ENCODE data around the gene RPS15A.

The RPS15A gene

DNA sequence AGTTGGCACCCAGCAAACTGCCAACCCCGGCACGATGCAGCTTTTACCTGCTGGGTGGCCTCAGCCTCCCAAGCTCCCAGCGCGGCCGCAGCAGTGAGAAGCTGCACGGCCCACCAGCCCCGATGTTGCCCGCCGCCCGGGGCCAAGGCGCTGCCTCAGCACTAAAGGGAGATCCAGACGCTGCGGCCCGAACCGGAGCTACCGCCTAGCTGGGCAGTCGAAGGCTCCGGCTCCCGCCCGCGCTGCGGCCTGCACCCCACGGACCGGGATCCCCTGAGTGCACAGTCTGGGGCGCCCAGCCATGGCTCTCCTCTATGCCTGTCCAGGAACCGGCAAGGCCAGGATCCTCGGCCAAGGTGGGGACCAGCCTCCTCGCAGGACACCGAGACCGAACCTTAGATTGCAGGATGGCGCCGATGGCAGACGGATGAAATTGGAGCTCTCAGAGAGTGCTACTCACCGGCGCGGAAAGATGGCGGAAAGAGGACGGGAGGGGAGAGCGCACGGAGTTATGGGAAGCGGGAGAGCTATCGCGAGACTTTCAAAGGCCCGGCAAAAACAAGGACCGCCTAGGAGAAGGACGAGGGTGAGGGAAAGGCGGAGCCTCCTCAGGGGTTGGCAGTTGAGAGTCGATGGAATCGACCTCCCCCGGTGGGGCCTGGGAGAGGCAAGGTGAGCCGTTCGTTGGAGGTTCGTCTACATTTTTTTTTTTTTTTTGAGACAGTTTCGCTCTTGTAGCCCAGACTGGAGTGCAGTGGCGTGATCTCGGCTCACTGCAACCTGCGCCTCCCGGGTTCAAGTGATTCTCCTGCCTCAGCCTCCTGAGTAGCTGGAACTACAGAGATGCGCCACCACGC lies at the start of gene RPS15A:
Gene RPS15A, minus strand, starts transcription at position 485 of the 857 bp plus-strand sequence. CDS start 1,221 bp downstream, outside the sequence.
- peak; percentile 98 for DNase-seq

DNA sequence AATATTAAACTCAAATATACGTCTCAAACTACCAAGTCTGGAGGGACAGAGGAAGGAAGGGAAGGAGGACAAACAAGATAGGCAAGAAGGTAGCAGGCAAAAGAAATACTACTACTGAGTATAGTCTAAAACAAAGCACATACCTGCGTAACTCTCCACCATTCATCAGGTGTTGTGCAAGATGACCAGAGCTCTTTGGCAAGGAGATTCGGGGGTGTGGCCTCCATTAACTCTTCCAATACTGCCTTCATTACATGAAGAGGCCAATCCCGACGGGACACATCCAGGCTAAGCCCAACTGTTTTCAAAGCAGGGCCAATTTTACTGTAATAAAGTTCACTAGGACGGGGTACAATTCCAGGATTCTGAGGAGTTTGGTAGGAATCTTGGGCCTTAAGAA lies 49.4 kb upstream of the RPS15A start:
- DNase-seq = no peak

DNA sequence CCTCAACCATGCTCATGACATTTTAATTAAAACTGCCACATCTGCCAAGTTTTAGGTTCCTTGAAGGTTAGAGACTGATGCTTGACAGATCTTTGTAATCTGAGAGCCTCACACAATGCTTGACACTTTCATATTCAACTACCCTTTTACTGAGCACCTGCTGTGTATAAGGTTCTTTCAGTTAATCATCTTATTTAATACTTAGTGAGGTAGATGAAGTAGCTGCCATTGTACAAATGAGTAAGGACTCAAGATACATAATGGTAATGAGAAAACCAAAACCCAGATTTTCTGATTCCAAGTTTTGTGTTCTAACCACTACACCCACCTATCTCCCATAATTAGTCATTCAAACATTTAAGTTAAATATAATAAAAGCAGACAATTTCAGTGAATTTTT lies 46.6 kb upstream of the RPS15A start:
- DNase-seq = no peak

DNA sequence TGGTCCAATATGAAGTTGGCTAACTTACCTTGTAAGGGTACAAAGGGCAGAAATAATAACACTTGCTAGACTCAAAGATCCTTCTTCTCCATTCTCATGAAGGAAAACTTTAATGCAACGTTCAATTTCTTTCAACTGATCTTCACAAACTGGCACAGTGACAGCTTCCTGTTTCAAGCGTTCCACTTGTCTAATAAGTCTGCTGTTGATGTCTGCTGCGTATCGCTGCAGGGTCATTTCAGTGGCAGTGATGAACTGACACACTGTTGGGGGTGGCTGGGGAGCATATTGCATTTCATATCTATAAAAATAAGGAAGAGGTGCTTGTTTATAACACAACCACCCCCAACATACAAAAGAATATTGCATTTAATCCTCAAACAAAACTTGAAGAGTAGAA lies 44.7 kb upstream of the RPS15A start:
- no peak for DNase-seq

DNA sequence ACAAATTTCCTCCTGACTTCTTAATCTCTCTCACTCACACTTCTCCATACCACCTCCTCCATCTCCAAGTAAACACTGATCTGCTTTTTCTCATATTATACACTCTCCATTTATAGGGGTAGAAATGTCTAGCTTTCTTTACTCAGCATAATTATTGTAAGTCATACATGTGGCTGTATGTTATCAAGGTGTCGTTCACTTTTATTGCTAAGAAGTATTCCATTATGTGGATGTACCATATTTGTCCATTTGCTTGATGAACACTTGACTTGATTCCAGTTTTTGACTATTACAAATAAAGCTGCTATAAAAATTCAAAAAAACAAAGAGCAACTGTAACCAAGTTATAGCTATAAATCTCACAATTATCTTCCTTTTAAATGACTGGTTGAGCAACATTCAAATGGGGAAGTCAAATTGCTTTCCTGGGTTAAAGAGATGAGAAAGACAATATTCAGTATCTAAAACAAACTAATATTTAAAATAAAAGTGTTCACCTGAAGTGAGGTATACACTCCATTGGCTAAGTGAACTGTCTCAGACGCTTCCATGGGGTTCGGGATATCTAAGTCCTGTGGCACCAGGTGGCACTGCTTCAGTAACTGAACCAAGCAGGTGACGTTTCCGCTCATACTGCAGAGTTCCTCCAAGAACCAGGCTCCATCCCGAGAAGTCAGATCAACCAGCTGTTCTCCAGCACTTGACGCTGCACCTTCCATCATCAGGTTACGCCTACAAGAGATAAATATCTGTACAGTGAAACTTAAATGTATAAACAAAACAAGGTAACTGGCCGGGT lies 43.8 kb upstream of the RPS15A start:
- DNase-seq = no peak

DNA sequence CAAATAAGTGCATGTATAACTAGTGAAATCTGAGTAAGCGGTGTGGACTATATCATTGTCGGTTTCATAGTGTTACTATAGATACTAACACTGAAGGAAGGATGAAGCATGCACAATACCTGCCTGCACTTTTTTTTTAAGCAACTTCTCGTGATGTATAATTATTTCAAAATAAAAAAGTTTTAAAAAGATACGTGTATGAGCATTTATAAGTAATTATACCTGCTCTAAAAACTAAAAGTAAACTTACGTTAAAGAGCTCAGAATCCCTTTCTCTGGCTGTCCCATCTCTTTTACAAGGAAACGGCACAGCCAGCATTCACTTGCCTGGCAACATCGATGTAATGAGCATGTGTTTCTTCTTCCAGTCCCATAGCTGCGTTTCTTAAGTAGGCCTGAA lies 42.5 kb upstream of the RPS15A start:
- no peak for DNase-seq

DNA sequence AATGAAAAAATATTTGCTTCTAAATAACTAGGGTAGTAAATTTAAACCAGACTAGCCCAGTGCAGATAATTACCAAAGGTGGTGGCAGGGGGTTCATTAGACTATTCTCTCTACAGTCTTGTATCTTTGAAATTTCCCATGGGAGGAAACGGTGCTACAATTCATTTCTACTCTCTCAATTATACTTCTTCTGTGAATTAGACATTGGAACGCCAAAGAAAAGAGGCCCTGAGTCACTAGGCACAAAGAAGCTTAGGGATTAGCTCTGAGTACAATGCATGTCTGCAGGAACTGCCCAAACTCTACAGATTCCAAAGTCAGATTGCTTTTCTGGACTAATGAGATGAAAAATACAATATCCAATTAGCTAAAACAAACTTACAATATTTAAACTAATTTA lies 41.9 kb upstream of the RPS15A start:
- DNase-seq = no peak

DNA sequence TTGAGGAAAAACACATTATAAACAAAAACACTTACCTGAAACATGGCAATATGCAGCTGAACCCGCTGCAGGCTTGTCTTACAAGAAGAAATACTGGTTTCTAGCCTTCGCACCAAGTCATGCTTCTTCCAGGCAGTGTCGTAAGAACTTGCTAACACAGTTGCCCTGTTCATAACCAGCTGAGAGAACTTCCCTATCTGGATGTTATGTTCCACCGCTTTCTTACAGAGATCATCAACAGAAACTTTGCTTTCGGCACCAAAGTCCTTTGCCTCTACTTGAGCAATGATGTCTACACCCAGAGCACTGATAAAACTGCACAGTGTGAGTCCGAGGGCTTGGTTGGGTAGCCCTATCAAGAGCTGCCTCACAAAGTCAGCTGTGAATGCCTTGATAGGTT lies 39.1 kb upstream of the RPS15A start:
- DNase-seq = no peak

DNA sequence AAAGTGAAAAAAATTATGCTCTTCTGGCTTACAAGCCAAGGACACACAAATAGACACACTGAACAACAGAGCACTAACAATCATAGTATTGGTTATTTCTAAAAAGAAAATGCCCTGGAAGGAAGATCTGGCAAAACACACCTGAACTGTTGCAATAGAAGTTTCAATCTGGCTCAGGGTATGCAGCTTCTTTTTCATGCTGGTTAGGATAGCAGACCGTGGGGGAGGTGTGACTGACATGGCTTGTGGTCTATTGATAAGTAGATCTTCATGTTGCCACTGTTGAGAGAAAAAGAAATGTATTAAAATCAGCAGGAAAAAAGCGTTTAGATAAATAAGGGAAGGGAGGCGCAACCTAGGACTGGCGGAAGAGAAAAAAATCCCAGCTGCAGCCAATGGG lies 37.8 kb upstream of the RPS15A start:
- DNase-seq = no peak

DNA sequence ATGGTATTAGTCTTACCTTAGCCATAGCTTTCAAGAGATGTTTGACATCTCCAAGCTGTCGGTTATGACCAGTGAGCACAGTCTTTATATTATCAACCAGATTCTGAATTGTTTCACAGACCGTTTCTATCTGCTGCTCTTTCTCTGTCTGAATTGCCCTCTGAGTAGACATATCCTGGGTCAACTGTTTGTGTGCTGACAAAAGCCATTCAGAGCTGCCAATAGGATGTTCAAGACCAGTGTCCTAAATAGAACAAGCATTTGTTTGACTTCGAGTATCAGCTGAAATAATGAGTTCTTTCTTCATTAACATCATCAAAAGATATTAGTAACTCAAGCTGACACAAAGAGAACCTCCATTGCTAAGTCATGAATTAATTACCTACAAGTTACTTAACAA lies 26.2 kb upstream of the RPS15A start:
- DNase-seq = no peak

DNA sequence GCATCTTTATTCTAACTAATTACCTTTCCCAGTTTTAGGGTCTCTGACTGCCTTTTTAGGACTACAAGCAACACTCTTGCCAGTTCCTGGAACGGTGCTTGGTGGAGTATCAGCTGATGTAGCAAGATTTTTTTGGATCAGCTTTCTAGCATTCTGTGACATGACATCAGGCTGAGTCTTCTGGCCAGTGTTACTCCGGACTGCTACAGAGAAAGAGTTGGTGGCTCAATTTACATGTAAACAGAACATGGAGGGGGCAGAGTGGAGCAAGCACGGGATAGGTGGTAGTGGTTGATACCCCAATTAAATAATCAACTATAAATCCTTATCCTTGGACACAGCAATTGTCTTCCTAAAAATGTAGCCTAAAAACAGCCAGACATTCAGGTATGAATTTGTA lies 21.8 kb upstream of the RPS15A start:
- DNase-seq = no peak

DNA sequence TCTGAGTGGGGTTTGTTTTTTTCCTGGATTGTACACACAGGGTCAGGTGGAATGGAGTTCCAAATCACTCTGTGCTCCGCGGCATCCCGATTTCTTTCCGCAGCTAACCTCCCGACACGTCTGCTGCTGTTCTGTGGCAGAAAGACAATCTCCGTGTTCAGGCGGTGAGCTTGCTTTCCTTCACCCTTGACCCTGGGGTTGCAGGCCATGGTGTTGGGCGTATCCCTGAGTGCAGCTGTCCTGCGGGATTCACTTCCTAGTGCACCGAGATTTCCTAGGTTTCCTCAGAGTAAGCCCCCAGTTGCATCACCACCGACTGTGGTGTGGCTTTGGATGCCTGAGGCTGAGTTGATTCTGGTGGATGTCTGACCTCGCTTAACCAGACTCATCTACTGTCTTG lies 19.0 kb upstream of the RPS15A start:
- DNase-seq = no peak

DNA sequence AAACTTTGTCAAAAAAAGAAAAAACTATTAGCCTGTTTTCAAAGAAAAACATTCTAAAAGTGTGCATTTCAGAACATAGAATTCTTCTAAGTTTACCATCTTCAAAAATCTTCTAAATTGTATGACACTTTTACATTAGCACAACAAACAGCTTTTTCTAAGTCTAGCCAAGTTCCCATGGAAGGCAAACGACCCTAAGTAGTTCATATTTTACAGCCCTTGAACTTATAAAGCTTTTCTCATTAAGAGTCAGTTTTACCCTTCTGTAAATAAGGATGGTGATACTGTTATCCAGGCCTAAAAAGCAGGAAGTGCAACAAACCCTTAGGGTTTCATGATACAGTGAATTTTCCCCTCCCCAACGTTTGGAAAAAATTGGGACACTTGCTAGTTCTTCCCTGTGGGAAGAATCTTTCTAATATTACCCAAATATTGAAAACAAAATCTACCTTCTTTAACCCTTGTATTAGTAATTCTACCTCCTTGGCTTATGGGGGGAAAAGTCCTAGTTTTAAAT lies 15.2 kb upstream of the RPS15A start:
- DNase-seq = no peak

DNA sequence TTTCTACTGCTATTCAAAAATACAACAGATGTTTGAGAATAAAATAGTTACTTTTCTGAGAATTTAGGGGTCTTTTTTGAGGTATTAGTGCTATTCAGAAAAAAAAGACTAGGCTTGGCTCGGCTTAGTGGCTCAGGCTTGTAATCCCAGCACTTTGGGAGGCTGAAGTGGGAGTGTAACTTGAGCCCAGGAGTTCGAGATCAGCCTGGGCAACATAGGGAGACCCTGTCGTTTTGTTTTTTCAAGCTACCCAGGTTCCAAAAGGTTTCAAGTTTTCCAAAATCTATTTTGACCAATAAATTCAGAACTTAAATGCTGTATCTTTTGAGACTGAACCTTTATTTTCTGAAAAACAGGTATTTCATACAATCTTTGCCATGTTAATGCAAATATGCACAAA lies 14.4 kb upstream of the RPS15A start:
- DNase-seq = no peak

DNA sequence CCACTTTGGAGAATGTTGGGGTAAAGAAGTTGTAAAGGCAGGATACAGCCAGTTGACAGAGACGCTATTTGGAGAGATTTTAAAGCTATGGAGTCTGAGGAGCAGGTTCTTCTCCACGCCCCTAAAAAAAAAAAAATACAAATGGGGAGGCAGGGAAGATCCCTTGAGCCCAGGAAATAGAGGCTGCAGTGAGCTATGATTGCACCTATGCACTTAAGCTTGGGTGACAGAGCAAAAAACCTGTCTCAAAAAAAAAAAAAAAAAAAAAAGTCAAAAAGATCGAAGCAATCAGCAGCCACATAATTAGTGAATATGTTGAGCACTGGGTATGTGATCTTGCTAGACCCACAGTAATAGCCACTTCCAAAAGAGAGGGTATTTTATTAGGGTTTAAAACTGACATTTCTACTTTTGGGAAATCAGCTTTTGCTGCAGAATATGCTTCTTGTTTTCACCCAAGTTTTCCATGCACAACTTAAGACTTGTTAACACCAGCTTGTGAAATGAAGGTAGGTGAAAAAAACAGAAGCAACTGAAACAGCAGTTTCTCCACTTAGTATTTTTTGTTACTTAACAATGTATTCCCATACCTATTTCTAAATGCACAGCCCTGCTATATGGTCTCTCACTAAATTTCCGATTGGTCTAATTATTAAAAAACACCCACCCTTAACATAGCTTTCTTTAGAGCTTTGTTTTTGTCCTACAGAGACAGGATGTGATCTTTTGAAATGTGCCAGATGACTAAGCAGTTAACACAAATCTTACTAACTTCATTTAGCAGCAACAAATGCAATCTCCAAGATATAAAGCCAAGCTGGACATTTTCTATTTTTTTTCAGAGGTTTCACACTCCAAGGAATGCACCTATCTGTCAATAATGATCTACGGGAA lies 13.7 kb upstream of the RPS15A start:
- peak; percentile 33 for DNase-seq

DNA sequence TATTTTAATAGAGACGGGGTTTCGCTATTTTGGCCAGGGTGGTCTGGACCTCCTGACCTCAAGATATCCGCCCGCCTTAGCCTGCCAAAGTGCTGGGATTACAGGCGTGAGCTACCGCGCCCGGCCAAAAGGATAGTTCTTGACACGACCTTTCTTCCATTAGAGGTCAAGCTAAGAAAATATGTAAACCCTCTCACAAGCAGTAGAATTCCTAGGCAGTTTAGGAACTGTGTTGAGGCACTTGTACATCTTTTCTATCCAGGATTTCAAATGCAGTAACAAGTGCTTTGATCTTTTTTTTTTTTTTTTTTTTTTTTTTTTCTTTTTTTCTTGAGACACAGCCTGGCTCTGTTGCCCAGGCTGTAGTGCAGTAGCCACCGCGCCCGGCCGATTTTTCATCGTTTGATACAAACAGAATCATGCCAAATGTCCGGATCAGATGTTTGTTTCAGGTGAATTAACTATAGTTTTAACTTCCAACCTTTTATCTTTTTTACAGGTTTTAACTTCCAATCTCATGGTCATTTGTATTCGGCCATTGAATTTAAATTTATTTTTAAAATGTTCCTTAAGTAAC lies 12.7 kb upstream of the RPS15A start:
- no peak for DNase-seq

DNA sequence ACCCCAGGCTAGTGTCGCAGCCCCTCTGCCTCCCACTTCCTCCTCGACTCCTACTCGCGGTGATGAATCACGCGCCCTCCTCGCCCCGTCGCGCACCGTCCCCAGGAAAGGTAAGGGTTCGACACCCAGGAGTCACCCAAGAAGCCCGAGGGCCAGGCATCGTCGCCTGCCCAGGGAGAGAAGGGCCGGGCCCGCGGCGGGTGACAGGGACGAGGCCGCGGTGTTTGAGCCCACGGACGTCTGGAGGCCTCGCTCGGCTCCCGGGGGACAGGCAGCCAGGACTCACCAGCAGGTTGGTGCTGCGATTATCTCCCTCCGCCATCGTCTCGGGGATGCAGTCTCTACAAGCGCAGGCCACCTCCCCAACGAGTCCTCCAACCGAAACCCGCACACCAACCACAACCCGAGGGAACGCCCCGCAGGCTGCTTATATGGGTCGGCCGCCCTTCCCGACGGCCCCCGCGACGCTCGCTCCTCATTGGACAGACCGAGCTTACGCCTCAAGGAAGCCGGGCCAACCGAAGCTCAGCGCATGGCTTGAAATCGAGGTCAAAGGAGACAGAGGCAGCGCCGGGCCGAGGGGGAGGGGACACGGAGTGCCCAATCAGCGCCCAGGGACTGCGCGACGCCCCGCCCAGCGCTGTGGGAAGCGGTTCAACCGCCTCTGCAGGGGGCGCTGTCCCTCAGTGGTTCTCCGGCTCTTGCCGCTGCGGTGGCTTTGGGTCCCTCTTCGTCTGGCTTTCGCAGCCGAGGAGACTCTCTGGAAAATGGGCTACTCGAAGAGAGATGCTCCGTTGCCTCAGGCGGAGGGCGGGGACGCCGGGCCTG lies 11.2 kb upstream of the RPS15A start, which contains the start of gene ARL6IP1:
Gene ARL6IP1, minus strand, starts transcription at position 405 of the 828 bp plus-strand sequence. Its CDS starts 83 bp downstream, at position 322.
- DNase-seq = peak; percentile 100

DNA sequence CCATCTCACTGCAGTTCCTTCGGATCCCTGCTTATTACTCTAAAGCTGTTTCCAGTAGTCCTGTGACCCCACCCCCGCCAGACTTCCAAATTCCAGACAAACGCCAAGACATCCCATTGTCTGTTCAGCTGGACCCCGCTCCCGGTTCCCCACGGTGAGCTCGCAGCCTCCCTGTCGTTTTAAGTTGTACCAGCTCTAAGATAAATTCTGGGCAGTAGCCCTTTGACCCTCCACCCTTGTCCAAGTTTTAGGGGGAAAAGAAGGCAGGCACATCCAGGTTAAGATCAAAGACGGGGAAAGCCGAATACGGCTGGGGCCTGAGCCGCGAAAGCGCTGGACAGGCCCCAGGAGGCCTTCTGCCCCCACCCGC lies 10.6 kb upstream of the RPS15A start:
- no peak for DNase-seq

DNA sequence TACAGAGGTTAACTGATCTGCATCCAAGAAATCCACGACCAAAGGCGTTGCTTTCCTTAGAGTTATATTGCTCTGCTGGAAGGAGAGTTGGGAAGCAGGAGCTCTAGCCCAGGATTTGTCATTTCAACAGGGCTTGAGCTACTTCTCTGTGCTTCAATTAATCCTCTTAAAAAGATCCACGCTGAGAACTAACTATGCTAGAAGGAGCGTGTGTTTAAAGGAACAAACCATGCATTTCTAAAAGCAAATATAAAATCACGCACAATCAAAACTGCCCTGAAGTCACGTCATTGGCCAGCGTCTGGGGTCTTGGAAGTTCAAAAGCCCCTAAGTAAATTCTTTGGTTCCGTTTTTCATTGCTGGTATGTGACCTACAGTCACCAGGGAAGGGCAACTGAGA lies 10.2 kb upstream of the RPS15A start:
- DNase-seq = no peak

DNA sequence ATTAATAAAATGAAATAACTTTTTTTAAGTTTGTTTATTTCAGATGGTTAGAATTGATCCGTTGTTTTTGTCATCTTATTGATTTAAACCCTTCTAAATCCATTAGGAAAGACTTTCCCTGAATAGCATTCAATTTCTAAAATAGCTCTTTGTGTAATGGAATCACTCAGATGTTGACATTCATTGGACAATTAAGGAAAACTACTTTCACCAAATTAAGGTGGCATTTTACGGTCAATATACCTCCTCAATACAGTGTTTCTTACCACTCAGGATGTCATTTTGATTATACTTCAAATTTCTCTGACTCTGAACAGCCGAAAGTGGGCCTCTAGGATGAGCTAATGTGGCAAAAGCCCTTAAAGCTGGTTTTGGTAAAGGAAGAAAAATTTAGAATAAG lies 9.4 kb upstream of the RPS15A start:
- no peak for DNase-seq

DNA sequence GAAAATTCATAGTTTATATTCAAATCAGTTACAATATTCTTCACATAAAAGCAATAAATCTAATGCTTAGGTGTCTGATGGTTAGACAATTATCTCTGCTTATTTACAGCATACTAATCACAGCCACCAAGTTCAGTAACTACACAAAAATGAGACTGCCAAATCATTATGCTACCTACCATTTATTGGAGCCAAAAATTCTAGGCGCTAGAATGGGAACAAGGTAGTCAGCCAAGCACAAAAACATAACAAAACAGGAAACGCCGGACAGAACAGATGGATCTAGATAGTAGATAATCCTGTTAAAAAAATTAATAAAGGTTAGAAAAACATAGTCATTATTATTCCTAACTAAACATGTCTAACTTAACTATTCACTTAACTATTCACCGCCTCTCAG lies 7.6 kb upstream of the RPS15A start:
- DNase-seq = no peak

DNA sequence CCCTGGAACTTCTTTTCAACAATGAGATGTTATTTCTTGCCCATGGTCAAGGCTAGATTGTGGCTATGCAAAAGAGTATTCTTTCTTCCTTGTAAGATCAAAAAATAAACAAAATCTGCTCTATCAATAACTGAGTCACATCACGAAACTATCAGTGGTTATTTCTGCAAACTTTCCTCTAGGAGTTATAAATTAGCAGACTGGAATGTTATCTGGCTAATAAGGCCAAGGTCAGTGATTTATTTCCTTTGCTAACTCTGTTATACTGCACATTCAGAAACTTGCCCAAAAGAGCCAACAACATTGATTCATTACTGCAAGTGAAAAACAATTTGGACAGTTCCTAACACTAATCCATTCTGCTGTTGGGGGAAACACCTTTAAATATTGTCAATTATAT lies 6.2 kb upstream of the RPS15A start:
- no peak for DNase-seq

Measured in fibroblast of skin of right quadriceps (primary cell).